Measurements from ENCODE around the gene PKN1. TPM values are rescaled to one million over a fixed set of nuclear protein-coding genes. Genes with fewer than 3 reads are reported as not detected.

The PKN1 gene
- total RNA-seq, 3 donors from 2014 or later = 171 to 213 (median 197) TPM

GRCh38 chr19:14510311-14511228 lies 77.5 kb downstream of the PKN1 start:
- Mint-ChIP-seq H3K4me3 (no peak overlapping the region), H3K36me3 (ENCODE audit: insufficient read depth) (peaks cover 17% of the 10 kb centered on the region), H3K4me1 (ENCODE audit: low read depth) (peaks cover 59% of the 10 kb centered on the region), H3K9me3 (no peaks in the 10 kb centered on the region), H3K27me3 (ENCODE audit: low read depth) (no peaks in the 10 kb centered on the region)
- ATAC-seq (no peak), DNase-seq (no peak)

GRCh38 chr19:14511229-14511593 lies 78.1 kb downstream of the PKN1 start:
- H3K4me3 Mint-ChIP-seq = no peak overlapping the region
- H3K27me3 Mint-ChIP-seq (ENCODE audit: low read depth) = no peaks in the 10 kb centered on the region
- H3K4me1 Mint-ChIP-seq (ENCODE audit: low read depth) = peaks cover 60% of the 10 kb centered on the region
- H3K36me3 Mint-ChIP-seq (ENCODE audit: insufficient read depth) = peaks cover 24% of the 10 kb centered on the region
- no peak for ATAC-seq
- H3K9me3 Mint-ChIP-seq = no peaks in the 10 kb centered on the region
- no peak for DNase-seq

GRCh38 chr19:14512406-14512961 lies 79.4 kb downstream of the PKN1 start:
- no peak overlapping the region for H3K4me3 Mint-ChIP-seq
- H3K27me3 Mint-ChIP-seq (ENCODE audit: low read depth) = no peaks in the 10 kb centered on the region
- H3K4me1 Mint-ChIP-seq (ENCODE audit: low read depth) = peaks cover 55% of the 10 kb centered on the region
- H3K9me3 Mint-ChIP-seq = no peaks in the 10 kb centered on the region
- DNase-seq (no peak), ATAC-seq (no peak)
- H3K36me3 Mint-ChIP-seq (ENCODE audit: insufficient read depth) = peaks cover 36% of the 10 kb centered on the region

GRCh38 chr19:14514215-14514863 lies 81.2 kb downstream of the PKN1 start:
- peaks cover 36% of the 10 kb centered on the region for H3K36me3 Mint-ChIP-seq (ENCODE audit: insufficient read depth)

GRCh38 chr19:14515501-14516047 lies 82.5 kb downstream of the PKN1 start:
- Mint-ChIP-seq H3K36me3 (ENCODE audit: insufficient read depth) (peaks cover 36% of the 10 kb centered on the region), H3K4me1 (ENCODE audit: low read depth) (peaks cover 55% of the 10 kb centered on the region), H3K27me3 (ENCODE audit: low read depth) (no peaks in the 10 kb centered on the region), H3K4me3 (peak overlapping the region; percentile 92), H3K9me3 (no peaks in the 10 kb centered on the region)
- DNase-seq (no peak), ATAC-seq (no peak)

More at GRCh38 chr19:14514215-14514863, 81.2 kb downstream of the PKN1 start:
- ATAC-seq (no peak), DNase-seq (no peak)
- H3K27me3 Mint-ChIP-seq (ENCODE audit: low read depth) = no peaks in the 10 kb centered on the region
- H3K4me3 Mint-ChIP-seq = peak overlapping the region; percentile 92
- peaks cover 50% of the 10 kb centered on the region for H3K4me1 Mint-ChIP-seq (ENCODE audit: low read depth)
- no peaks in the 10 kb centered on the region for H3K9me3 Mint-ChIP-seq

- peaks cover 36% of the 10 kb centered on the region for H3K36me3 Mint-ChIP-seq (ENCODE audit: insufficient read depth)
- H3K27me3 Mint-ChIP-seq (ENCODE audit: low read depth) = no peaks in the 10 kb centered on the region
- DNase-seq (no peak), ATAC-seq (no peak)
- peak overlapping the region; percentile 92 for H3K4me3 Mint-ChIP-seq
- no peaks in the 10 kb centered on the region for H3K9me3 Mint-ChIP-seq
- H3K4me1 Mint-ChIP-seq (ENCODE audit: low read depth) = peaks cover 51% of the 10 kb centered on the region
These were observed 83.0 kb downstream of the PKN1 start for GRCh38 chr19:14516048-14516534.

- H3K4me1 Mint-ChIP-seq (ENCODE audit: low read depth) = peaks cover 56% of the 10 kb centered on the region
- peak overlapping the region; percentile 92 for H3K4me3 Mint-ChIP-seq
- no peak for DNase-seq
These were observed 83.8 kb downstream of the PKN1 start for GRCh38 chr19:14516746-14517438.

GRCh38 chr19:14517446-14517839 lies 84.3 kb downstream of the PKN1 start:
- Mint-ChIP-seq H3K36me3 (ENCODE audit: insufficient read depth) (peaks cover 36% of the 10 kb centered on the region), H3K27me3 (ENCODE audit: low read depth) (no peaks in the 10 kb centered on the region), H3K4me1 (ENCODE audit: low read depth) (peaks cover 62% of the 10 kb centered on the region), H3K4me3 (peak overlapping the region; percentile 92), H3K9me3 (no peaks in the 10 kb centered on the region)
- no peak for ATAC-seq
- no peak for DNase-seq

More at GRCh38 chr19:14516746-14517438, 83.8 kb downstream of the PKN1 start:
- Mint-ChIP-seq H3K36me3 (ENCODE audit: insufficient read depth) (peaks cover 36% of the 10 kb centered on the region), H3K9me3 (no peaks in the 10 kb centered on the region), H3K27me3 (ENCODE audit: low read depth) (no peaks in the 10 kb centered on the region)
- ATAC-seq = no peak

GRCh38 chr19:14517840-14518505 lies 84.9 kb downstream of the PKN1 start, which contains the start of gene DNAJB1:
DNAJB1 (minus strand) TSS chr19:14518397; CDS start chr19:14518349, 48 bp downstream.
- peak; percentile 74 to 77 for ATAC-seq

GRCh38 chr19:14519245-14519859 lies 86.2 kb downstream of the PKN1 start:
- Mint-ChIP-seq H3K4me1 (ENCODE audit: low read depth) (peaks cover 73% of the 10 kb centered on the region), H3K9me3 (no peaks in the 10 kb centered on the region), H3K36me3 (ENCODE audit: insufficient read depth) (peaks cover 30% of the 10 kb centered on the region), H3K4me3 (peak overlapping the region; percentile 92), H3K27me3 (ENCODE audit: low read depth) (no peaks in the 10 kb centered on the region)
- no peak for ATAC-seq
- DNase-seq = no peak

More at GRCh38 chr19:14517840-14518505, 84.9 kb downstream of the PKN1 start, which contains the start of gene DNAJB1:
- Mint-ChIP-seq H3K36me3 (ENCODE audit: insufficient read depth) (peaks cover 36% of the 10 kb centered on the region), H3K27me3 (ENCODE audit: low read depth) (no peaks in the 10 kb centered on the region), H3K4me1 (ENCODE audit: low read depth) (peaks cover 67% of the 10 kb centered on the region), H3K4me3 (peak within 1 kb of the TSS; percentile 92), H3K9me3 (no peaks in the 10 kb centered on the region)
- peak; percentile 34 for DNase-seq

- Mint-ChIP-seq H3K9me3 (no peaks in the 10 kb centered on the region), H3K4me3 (peak overlapping the region; percentile 70), H3K4me1 (ENCODE audit: low read depth) (peaks cover 68% of the 10 kb centered on the region), H3K27me3 (ENCODE audit: low read depth) (no peaks in the 10 kb centered on the region), H3K36me3 (ENCODE audit: insufficient read depth) (peaks cover 25% of the 10 kb centered on the region)
- DNase-seq (no peak), ATAC-seq (peak; percentile 16 to 21)
These were observed 86.8 kb downstream of the PKN1 start for GRCh38 chr19:14519860-14520407.

GRCh38 chr19:14520543-14520942 lies 87.4 kb downstream of the PKN1 start:
- DNase-seq (no peak), ATAC-seq (no peak)
- Mint-ChIP-seq H3K27me3 (ENCODE audit: low read depth) (no peaks in the 10 kb centered on the region), H3K4me1 (ENCODE audit: low read depth) (peaks cover 66% of the 10 kb centered on the region), H3K9me3 (no peaks in the 10 kb centered on the region), H3K4me3 (no peak overlapping the region), H3K36me3 (ENCODE audit: insufficient read depth) (peaks cover 19% of the 10 kb centered on the region)

All from activated T-cell treated with anti-CD3 and anti-CD28 coated beads, Interleukin-2, amount 50 U/mL, for 4 hours (primary cell).